GM12801 (cell line): ENCODE data around the gene INHBA.

Experiments used
- TF ChIP-seq, protein P1 (sequence below): IDR thresholded peaks from one replicate; pipeline ENCODE4 v1.5.1; 2011; ENCODE audit warnings: control low read depth; ENCODE audit not compliant: insufficient read length; ENCODE audit errors: extremely low read depth

INHBA gene

DNA sequence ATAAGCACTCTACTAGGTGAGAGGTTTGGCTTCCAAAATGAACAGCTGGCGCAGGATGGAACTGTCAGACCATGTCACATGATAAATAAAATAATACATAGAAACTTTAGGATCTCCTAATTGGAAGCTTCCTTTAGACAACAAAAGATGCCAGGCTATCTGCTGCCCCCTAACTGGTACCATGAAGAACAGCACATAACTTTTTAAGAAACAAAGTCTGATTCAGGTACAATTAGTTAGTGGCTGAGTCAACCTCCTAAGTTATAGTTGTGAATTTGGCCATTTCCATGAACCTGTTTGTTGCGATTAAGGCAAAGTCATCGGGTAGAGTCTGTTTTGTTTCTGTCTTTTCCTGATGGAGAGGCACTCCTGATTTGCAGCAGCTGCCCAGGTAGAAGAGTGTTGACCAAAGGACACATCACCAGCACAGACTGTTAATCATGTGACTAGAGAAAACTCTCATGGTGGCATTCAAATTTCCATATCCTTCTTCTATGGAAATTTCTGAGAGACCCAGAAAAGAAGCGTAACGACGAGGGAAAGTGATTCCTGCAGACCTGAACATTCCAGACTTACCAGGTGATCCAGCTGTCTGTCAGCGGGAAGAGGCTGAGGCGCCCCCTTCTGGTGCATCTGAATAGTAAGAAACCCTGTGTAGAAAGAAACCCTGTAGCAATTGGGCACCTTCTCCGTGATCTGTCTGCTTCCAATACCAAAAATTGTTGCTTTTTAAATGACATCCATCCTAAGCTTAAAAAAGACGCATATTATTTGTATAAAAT lies 8.6 kb upstream of the INHBA start:
- TF ChIP-seq, protein P1, sequence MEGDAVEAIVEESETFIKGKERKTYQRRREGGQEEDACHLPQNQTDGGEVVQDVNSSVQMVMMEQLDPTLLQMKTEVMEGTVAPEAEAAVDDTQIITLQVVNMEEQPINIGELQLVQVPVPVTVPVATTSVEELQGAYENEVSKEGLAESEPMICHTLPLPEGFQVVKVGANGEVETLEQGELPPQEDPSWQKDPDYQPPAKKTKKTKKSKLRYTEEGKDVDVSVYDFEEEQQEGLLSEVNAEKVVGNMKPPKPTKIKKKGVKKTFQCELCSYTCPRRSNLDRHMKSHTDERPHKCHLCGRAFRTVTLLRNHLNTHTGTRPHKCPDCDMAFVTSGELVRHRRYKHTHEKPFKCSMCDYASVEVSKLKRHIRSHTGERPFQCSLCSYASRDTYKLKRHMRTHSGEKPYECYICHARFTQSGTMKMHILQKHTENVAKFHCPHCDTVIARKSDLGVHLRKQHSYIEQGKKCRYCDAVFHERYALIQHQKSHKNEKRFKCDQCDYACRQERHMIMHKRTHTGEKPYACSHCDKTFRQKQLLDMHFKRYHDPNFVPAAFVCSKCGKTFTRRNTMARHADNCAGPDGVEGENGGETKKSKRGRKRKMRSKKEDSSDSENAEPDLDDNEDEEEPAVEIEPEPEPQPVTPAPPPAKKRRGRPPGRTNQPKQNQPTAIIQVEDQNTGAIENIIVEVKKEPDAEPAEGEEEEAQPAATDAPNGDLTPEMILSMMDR, result no peak

DNA sequence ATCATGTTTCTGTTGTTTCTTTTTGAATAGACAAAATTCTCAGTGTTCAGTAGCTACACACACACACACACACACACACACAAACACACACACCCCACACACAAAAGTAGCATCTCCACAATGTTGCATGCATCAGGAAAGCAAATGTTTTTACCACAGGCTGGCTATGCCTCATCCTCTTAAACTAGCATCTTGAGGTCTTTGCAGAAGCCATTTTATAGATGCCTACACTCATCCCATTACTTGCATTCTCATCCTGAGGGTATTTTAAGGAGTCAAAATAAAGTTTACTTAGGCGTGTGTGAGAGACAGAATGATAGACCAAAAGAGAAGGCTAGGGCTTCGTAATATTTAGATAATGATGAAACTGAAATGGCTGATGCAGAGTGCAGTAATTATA lies 7.9 kb upstream of the INHBA start:
- TF ChIP-seq, protein P1, result no peak

DNA sequence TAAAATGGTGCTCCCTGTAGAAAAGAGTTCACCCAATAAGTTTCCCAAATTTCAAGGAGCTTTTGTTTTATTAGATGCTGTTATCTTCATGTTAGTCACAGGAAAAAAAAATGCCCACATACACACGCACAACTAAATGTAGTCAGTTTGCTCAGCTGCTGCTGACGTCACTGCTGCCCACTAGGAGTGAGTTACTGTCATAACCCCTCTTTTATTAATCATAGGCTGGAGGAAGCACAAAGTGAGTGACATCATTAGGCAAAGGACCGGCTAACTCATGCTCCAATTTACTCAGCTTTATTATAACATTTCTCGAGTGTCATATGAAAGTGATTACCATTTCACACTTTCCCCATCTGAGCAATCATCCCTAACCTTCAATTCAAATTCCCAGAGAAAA lies 6.7 kb upstream of the INHBA start:
- TF ChIP-seq, protein P1, result no peak

DNA sequence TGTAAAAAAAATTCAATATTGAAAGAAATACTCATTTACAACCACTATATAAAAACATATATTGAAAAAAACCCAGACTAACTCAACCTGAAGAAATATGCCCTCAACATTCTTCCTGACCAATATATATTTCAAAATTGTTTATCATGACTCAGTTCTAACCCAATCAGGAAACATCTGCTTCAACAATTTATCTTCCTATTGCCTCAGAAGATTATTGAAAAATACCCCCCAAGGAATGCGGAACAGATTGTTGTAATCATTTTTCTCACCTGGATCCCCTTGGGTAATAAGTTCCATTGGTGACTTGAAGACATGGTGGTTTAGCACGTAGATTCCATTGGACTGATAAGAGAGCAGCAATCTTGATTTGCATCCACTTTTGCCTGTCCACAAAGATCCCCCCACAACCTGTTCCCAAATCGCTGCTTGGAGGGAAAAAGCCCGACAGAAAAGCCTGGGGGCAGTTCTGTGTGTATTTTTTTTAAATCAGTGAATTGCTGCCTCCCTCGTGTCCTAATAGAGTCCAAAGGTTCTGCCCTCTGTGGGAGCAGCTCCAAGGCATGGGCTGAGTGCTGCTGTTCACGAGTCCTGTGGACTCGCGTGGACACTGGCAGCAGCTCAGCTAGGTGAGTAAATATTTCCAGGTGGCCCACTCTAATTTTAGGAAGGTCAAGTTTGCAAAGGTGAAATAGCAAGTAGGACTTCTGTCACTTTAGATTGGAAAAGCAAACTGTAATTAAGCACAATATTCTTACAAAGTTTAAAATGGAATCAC lies 5.9 kb upstream of the INHBA start:
- TF ChIP-seq, protein P1, result no peak

DNA sequence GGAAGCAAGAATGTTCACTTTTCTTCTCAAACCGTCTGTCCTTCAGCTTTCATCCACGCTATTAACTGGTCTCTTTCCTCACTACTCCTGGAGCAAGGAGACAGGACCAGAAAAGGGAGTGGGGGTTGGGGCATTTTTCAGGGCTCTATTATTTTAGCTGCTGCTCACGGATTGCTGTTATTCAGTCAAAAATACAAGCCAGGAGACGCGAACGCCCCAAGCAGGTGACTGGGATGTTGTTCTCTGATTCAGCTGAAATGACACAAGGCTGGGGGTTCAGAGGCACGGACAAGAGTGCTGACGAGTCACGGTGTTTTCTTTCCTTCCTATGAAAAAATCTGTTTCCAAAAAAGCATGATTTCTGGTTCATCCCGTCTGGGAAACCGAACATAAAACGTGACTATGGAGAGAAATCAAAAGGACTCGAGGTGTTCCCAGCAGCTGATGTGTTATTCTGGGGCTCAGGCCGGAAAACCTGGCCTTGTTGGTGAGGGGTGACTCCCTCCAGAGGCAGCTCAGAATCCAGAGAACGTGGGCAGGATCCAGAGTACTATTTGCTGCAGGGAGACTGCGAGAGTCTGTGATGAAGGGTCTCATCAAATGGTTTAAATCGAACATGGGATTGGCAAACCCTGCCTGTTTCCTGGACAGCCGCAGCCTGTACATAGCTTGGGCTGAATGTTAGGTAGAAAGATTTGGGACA lies 3.5 kb upstream of the INHBA start:
- TF ChIP-seq, protein P1, result no peak

DNA sequence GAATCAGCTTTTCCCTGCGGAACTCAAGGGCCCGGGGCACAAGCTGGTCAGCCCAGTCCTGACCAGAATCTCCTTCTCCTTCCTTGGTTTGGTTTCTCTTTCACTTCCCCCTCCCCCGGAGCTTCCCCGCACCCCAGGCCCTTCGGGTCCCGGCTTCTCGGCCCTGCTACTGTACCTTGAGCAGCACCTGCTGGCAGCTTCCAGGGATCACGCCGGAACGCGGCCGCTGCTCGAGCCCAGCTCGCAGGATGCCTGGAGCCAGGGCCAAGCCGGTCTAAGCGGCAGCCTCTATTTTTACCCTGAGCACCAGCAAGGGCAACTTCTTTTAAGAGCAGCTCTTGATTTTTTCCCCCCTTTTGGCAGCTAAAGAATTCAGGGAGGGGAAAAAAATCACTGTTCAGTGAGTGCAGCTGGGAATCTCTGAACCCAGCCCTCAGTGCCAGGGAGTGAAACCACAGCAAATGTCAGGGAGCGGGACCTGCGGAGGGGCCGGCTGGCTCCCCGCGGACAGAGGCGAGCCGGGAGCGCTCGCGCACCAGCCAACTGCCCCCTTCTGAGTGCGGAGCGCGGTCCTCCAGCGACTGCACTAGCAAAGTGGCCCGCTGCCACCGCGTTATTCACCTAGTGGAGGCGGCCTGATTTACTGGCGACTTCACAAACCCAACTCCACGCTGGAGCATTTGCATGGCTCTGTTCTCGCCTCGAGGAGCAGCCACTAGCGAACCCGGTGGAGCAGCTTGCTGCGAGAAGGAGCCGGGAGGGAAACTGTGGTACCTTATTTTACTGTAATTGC lies 2.4 kb upstream of the INHBA start:
- TF ChIP-seq, protein P1, result no peak
